Neural cell (in vitro differentiated cells): ENCODE measurements around the gene MSI2. TPM values are rescaled to one million over a fixed set of nuclear protein-coding genes. Genes with fewer than 3 reads are reported as not detected.

Experiments used
- H2AFZ ChIP-seq: fragments of 200-600, 300-800 bp; sonication (generic), shearing (Covaris generic); 2 replicates; pipeline ENCODE4 v1.6.0; 2014; ENCODE audit warnings: low read depth, mild to moderate bottlenecking, antibody characterized with exemption, low read length, moderate library complexity
- H3F3A ChIP-seq: fragments of 200-600 bp; shearing (Covaris generic); 2 replicates; pipeline ENCODE4 v1.6.1; 2016; ENCODE audit warnings: mild to moderate bottlenecking, moderate library complexity, mixed read lengths, antibody characterized with exemption, low read length; ENCODE audit not compliant: insufficient read depth, poor library complexity, severe bottlenecking
- H3K27ac ChIP-seq: fragments of 200-600, 300-800 bp; sonication (generic), shearing (Covaris generic); 2 replicates; pipeline ENCODE4 v1.5.1; 2014; ENCODE audit warnings: mild to moderate bottlenecking, low read length, moderate library complexity
- H3K27me3 ChIP-seq: fragments of 300-800, 200-600 bp; sonication (generic), shearing (Covaris generic); 2 replicates; pipeline ENCODE4 v1.6.0; 2014; ENCODE audit warnings: mild to moderate bottlenecking, low read depth, low read length, moderate library complexity; ENCODE audit not compliant: insufficient read depth
- H3K36me3 ChIP-seq: fragments of 300-800, 200-600 bp; sonication (generic), shearing (Covaris generic); 2 replicates; pipeline ENCODE4 v1.5.1; 2014; ENCODE audit warnings: mild to moderate bottlenecking, antibody characterized with exemption, low read length, moderate library complexity; ENCODE audit not compliant: insufficient read depth
- H3K4me2 ChIP-seq: fragments of 300-800, 200-600 bp; sonication (generic), shearing (Covaris generic); 2 replicates; pipeline ENCODE4 v1.6.0; 2014; ENCODE audit warnings: mild to moderate bottlenecking, low read length
- H3K4me3 ChIP-seq: fragments of 300-800, 200-600 bp; sonication (generic), shearing (Covaris generic); 2 replicates; pipeline ENCODE4 v1.5.1; 2014; ENCODE audit warnings: mild to moderate bottlenecking, low read length, moderate library complexity
- H3K79me2 ChIP-seq: fragments of 200-600 bp; shearing (Covaris generic); replicated peaks from 2 replicates; pipeline ENCODE4 v1.6.0; 2014; ENCODE audit warnings: mild to moderate bottlenecking, low read length, moderate library complexity; ENCODE audit not compliant: insufficient read depth
- H3K9ac ChIP-seq: fragments of 300-800, 200-600 bp; sonication (generic), shearing (Covaris generic); 2 replicates; pipeline ENCODE4 v1.6.1; 2016; ENCODE audit warnings: mild to moderate bottlenecking, low read length, mixed read lengths
- H3K9me2 ChIP-seq: fragments of 200-600 bp; shearing (Covaris generic); 2 replicates; pipeline ENCODE4 v1.6.1; 2016; ENCODE audit warnings: mild to moderate bottlenecking, low read length, mixed read lengths; ENCODE audit not compliant: insufficient read depth
- H3K9me3 ChIP-seq: fragments of 200-600, 300-800 bp; sonication (generic), shearing (Covaris generic); 2 replicates; pipeline ENCODE4 v1.6.1; 2016; ENCODE audit warnings: mild to moderate bottlenecking, mixed run types, low read length, moderate library complexity, mixed read lengths
- H4K20me1 ChIP-seq: fragments of 200-600 bp; shearing (Covaris generic); 2 replicates; pipeline ENCODE4 v1.6.1; 2016; ENCODE audit warnings: mild to moderate bottlenecking, mixed run types; ENCODE audit not compliant: insufficient read depth
- EP300 ChIP-seq: fragments of 450-650 bp; conservative IDR thresholded peaks from 2 replicates; pipeline ENCODE4 v1.6.1; 2014; ENCODE audit warnings: antibody characterized with exemption, mild to moderate bottlenecking, moderate library complexity; ENCODE audit not compliant: poor library complexity, severe bottlenecking
- EZH2 ChIP-seq: fragments of 200-600, 300-800 bp; shearing (Covaris generic), sonication (generic); IDR thresholded peaks from 2 replicates; pipeline ENCODE4 v1.6.1; 2014; ENCODE audit warnings: antibody characterized with exemption, low read length, borderline replicate concordance, mild to moderate bottlenecking; ENCODE audit not compliant: insufficient read depth, poor library complexity, severe bottlenecking
- MXI1 ChIP-seq: fragments of 450-650 bp; conservative IDR thresholded peaks from 2 replicates; pipeline ENCODE4 v1.6.1; 2014; ENCODE audit warnings: antibody characterized with exemption, mild to moderate bottlenecking; ENCODE audit not compliant: poor library complexity, severe bottlenecking
- POLR2AphosphoS5 ChIP-seq: IDR thresholded peaks from 2 replicates; pipeline ENCODE4 v1.6.1; 2012
- RAD21 ChIP-seq: fragments of 450-650 bp; conservative IDR thresholded peaks from 2 replicates; pipeline ENCODE4 v1.6.1; 2014; ENCODE audit warnings: antibody characterized with exemption, mild to moderate bottlenecking, moderate library complexity
- SMC3 ChIP-seq: fragments of 450-650 bp; conservative IDR thresholded peaks from 2 replicates; pipeline ENCODE4 v1.6.1; 2014; ENCODE audit warnings: antibody characterized with exemption, mild to moderate bottlenecking, moderate library complexity; ENCODE audit not compliant: poor library complexity
- TAF1 ChIP-seq: IDR thresholded peaks from 2 replicates; pipeline ENCODE4 v1.6.1; 2012; ENCODE audit warnings: low read depth
- polyA plus RNA-seq: library from polyadenylated mRNA; depleted of rRNA; stranded (reverse); fragments of >200 nt; gene quantifications from 2 replicates; pipeline ENCODE4 v1.2.3, GENCODE V29; 2014
- TF ChIP-seq, protein P1 (sequence below): fragments of 450-650 bp; IDR thresholded peaks from 2 replicates; pipeline ENCODE4 v1.5.1; 2014; ENCODE audit warnings: antibody characterized with exemption, mild to moderate bottlenecking, moderate library complexity; ENCODE audit not compliant: poor library complexity, severe bottlenecking
- TF ChIP-seq, protein P2 (sequence below): IDR thresholded peaks from 2 replicates; pipeline ENCODE4 v1.6.1; 2012; ENCODE audit warnings: borderline replicate concordance

Gene MSI2
- polyA plus RNA-seq, 1 donor from 2014 or later: 61.4 TPM

DNA sequence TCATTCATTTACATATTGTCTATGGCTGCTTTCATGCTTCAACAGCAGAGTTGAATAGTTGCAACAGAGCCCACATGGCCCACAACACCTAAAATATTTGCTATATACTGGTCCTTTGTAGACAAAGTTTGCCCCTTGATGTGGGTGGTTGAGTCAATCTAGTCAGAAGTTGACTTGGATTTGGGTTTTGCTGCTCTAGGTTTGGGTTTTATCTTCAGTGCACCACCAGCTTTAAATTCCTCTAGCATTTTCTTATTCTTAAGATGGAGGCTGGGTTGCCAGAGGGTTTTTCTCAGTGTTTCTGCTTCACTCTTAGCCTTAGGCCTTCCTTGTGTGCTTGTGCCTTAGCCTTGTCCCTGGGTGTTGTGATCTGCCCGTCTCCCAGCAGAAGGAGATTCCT is 437.7 kb downstream of the MSI2 start:
- TF ChIP-seq, protein P1, sequence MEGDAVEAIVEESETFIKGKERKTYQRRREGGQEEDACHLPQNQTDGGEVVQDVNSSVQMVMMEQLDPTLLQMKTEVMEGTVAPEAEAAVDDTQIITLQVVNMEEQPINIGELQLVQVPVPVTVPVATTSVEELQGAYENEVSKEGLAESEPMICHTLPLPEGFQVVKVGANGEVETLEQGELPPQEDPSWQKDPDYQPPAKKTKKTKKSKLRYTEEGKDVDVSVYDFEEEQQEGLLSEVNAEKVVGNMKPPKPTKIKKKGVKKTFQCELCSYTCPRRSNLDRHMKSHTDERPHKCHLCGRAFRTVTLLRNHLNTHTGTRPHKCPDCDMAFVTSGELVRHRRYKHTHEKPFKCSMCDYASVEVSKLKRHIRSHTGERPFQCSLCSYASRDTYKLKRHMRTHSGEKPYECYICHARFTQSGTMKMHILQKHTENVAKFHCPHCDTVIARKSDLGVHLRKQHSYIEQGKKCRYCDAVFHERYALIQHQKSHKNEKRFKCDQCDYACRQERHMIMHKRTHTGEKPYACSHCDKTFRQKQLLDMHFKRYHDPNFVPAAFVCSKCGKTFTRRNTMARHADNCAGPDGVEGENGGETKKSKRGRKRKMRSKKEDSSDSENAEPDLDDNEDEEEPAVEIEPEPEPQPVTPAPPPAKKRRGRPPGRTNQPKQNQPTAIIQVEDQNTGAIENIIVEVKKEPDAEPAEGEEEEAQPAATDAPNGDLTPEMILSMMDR: no peak
- no peak for TF ChIP-seq POLR2AphosphoS5
- TF ChIP-seq SMC3: no peak
- TF ChIP-seq EP300: no peak
- no peak for TF ChIP-seq RAD21
- no peaks in the 10 kb centered on the region for H3K27me3 ChIP-seq
- no peak overlapping the region for H3K4me3 ChIP-seq
- no peak overlapping the region for H3K9ac ChIP-seq
- no peaks in the 10 kb centered on the region for H3K79me2 ChIP-seq
- H4K20me1 ChIP-seq: no peaks in the 10 kb centered on the region
- H3K27ac ChIP-seq: no peak overlapping the region
- no peaks in the 10 kb centered on the region for H3K36me3 ChIP-seq
- no peaks in the 10 kb centered on the region for H3F3A ChIP-seq
- no peaks in the 10 kb centered on the region for H3K9me2 ChIP-seq
- H3K4me2 ChIP-seq: no peak overlapping the region
- H3K9me3 ChIP-seq: no peaks in the 10 kb centered on the region
- no peak overlapping the region for H2AFZ ChIP-seq

DNA sequence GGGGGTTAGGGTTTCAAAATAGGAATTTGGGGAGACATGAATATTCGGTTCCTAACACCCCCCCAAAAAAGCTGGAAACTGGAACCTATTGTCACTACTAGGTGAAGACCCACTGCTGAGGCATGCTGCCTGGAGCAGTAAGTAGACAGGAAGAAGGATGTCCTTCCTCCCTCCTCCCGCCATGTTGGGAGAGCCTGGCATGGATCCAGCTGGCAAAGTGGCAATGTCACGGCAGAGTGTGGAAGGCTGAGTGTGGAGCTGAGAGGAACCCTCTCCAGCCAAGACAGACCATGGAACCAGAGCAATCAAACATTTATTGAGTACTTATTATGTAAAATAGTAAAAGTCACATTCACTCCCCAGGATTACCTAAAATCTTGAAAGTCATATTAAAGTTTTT is 439.7 kb downstream of the MSI2 start:
- Histone ChIP-seq H3K27ac (no peak overlapping the region), H3K79me2 (no peaks in the 10 kb centered on the region), H4K20me1 (no peaks in the 10 kb centered on the region), H3K9me3 (no peaks in the 10 kb centered on the region), H3K36me3 (no peaks in the 10 kb centered on the region), H2AFZ (no peak overlapping the region), H3K9ac (no peak overlapping the region), H3K9me2 (no peaks in the 10 kb centered on the region), H3K4me3 (no peak overlapping the region), H3K27me3 (no peaks in the 10 kb centered on the region), H3F3A (no peaks in the 10 kb centered on the region), H3K4me2 (no peak overlapping the region)
- TF ChIP-seq EZH2: no peak
- TF ChIP-seq, protein P2, sequence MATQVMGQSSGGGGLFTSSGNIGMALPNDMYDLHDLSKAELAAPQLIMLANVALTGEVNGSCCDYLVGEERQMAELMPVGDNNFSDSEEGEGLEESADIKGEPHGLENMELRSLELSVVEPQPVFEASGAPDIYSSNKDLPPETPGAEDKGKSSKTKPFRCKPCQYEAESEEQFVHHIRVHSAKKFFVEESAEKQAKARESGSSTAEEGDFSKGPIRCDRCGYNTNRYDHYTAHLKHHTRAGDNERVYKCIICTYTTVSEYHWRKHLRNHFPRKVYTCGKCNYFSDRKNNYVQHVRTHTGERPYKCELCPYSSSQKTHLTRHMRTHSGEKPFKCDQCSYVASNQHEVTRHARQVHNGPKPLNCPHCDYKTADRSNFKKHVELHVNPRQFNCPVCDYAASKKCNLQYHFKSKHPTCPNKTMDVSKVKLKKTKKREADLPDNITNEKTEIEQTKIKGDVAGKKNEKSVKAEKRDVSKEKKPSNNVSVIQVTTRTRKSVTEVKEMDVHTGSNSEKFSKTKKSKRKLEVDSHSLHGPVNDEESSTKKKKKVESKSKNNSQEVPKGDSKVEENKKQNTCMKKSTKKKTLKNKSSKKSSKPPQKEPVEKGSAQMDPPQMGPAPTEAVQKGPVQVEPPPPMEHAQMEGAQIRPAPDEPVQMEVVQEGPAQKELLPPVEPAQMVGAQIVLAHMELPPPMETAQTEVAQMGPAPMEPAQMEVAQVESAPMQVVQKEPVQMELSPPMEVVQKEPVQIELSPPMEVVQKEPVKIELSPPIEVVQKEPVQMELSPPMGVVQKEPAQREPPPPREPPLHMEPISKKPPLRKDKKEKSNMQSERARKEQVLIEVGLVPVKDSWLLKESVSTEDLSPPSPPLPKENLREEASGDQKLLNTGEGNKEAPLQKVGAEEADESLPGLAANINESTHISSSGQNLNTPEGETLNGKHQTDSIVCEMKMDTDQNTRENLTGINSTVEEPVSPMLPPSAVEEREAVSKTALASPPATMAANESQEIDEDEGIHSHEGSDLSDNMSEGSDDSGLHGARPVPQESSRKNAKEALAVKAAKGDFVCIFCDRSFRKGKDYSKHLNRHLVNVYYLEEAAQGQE: no peak
- TF ChIP-seq TAF1: no peak
- TF ChIP-seq, protein P1: no peak
- TF ChIP-seq SMC3: no peak
- no peak for TF ChIP-seq RAD21
- TF ChIP-seq POLR2AphosphoS5: no peak
- TF ChIP-seq MXI1: no peak
